Spleen (tissue), 11 donors: Measurements from ENCODE around the gene L2HGDH. TPM values are rescaled to one million over a fixed set of nuclear protein-coding genes. Genes with fewer than 3 reads are reported as not detected.

Experiments
- DNase-seq: peaks from one replicate; pipeline ENCODE4 v3.0.0-alpha.2; 2020
- H3K27ac ChIP-seq, 8 donors: fragments of 200-600 bp; sonication (generic) in 7 of 8; 1 replicate in 4 of 8; 2 replicates in 4 of 8; pipeline versions ENCODE4 v1.5.0 to v1.8.0; 2016 to 2021; ENCODE audit warnings: inconsistent platforms in 4 of 8, mild to moderate bottlenecking in 4 of 8, moderate library complexity in 1 of 8
- H3K27me3 ChIP-seq, 7 donors: fragments of 200-600 bp; sonication (generic) in 6 of 7; replicated peaks in 1 of 7; 1 replicate in 4 of 7; 2 replicates in 3 of 7; pipeline versions ENCODE4 v1.5.0 to v1.8.0; 2016 to 2021; ENCODE audit warnings: inconsistent platforms in 3 of 7, mild to moderate bottlenecking in 1 of 7
- H3K36me3 ChIP-seq, 6 donors: fragments of 200-600 bp; sonication (generic) in 5 of 6; 1 replicate in 4 of 6; 2 replicates in 2 of 6; pipeline versions ENCODE4 v1.5.0 to v1.8.0; 2016 to 2021; ENCODE audit warnings: inconsistent platforms in 2 of 6
- H3K4me1 ChIP-seq, 6 donors: fragments of 200-600 bp; sonication (generic) in 5 of 6; 1 replicate in 3 of 6; 2 replicates in 3 of 6; pipeline versions ENCODE4 v1.5.0 to v1.8.0; 2016 to 2021; ENCODE audit warnings: inconsistent platforms in 3 of 6
- H3K4me3 ChIP-seq, 8 donors: fragments of 200-600 bp; sonication (generic) in 7 of 8; 1 replicate in 4 of 8; 2 replicates in 4 of 8; pipeline versions ENCODE4 v1.5.0 to v1.8.0; 2016 to 2021; ENCODE audit warnings: inconsistent platforms in 4 of 8, mild to moderate bottlenecking in 4 of 8, moderate library complexity in 2 of 8
- H3K9me3 ChIP-seq, 8 donors: fragments of 200-600 bp; sonication (generic) in 7 of 8; 1 replicate in 4 of 8; 2 replicates in 4 of 8; pipeline versions ENCODE4 v1.5.0 to v1.8.0; 2016 to 2021; ENCODE audit warnings: inconsistent platforms in 4 of 8
- POLR2A ChIP-seq, 3 donors: fragments of 450-650 bp; IDR thresholded peaks; one replicate each; pipeline ENCODE4 v1.5.1; 2017; ENCODE audit warnings: antibody characterized with exemption in 3 of 3, mild to moderate bottlenecking in 1 of 3
- POLR2AphosphoS5 ChIP-seq, 3 donors: sonication (generic); formaldehyde crosslinking; IDR thresholded peaks; one replicate each; pipeline ENCODE4 v1.5.1; 2017; ENCODE audit warnings: antibody characterized with exemption in 3 of 3
- WGBS, 5 donors: extraction: QIAGEN DNeasy Blood & Tissue Kit in 3 of 5; methylation state at CpG; one replicate each; pipeline versions ENCODE4 v1.1.5 to v1.1.7; 2013 to 2018; 5-methylcytosine and 5-hydroxymethylcytosine counted together
- intact Hi-C: fragments of 100-400 bp; cut with DNase I; formaldehyde crosslinking; loops from one replicate; pipeline ENCODE4 v1.15.0; 2023; ENCODE audit warnings: low total_unique reads
- polyA plus RNA-seq, 3 donors: library from polyadenylated mRNA; stranded (reverse); fragments of 200-250 nt; gene quantifications; one replicate each; pipeline ENCODE4 v1.2.1, GENCODE V29; 2013
- total RNA-seq, 7 donors: library from RNA; depleted of rRNA in 3 of 7; stranded (reverse); fragments of >200 nt in 3 of 7; fragmentation: NEBNext Ultra II Directional in 4 of 7; extraction: Animal tissue kit (Norgen Biotek cat#: 25700) in 4 of 7; gene quantifications; one replicate each; pipeline versions ENCODE4 v1.1.0 to v1.2.1, GENCODE V29; 2016 to 2021
- TF ChIP-seq, protein P1 (sequence below), 11 experiments: fragments of 200-600 bp in 7 of 11; fragments of 450-650 bp in 4 of 11; sonication (generic) in 4 of 11; IDR thresholded peaks in 8 of 11; conservative IDR thresholded peaks in 3 of 11; 1 replicate in 7 of 11; 2 replicates in 4 of 11; pipeline versions ENCODE4 v1.4.0 to v1.8.0; 2016 to 2021; ENCODE audit warnings: antibody characterized with exemption in 11 of 11, inconsistent platforms in 4 of 11, mild to moderate bottlenecking in 1 of 11
- donor health status: healthy with polysubstance abuse.
- donor health status: DM: no; HTN: no; CAD: no; lungs with moderate emphysema.
- donor health status: DM: no; HTN: no; CAD: no.
- donor health status: Bipolar disorder and iron deficiency.
- donor health status: healthy.
- donor health status: DM: no; HTN: no; CAD: no.
- donor health status: DM: yes; HTN: yes; CAD: no.

Gene L2HGDH
- total and polyA plus RNA-seq, 10 donors: 0.72 to 4.9 (median 3.3) TPM

DNA sequence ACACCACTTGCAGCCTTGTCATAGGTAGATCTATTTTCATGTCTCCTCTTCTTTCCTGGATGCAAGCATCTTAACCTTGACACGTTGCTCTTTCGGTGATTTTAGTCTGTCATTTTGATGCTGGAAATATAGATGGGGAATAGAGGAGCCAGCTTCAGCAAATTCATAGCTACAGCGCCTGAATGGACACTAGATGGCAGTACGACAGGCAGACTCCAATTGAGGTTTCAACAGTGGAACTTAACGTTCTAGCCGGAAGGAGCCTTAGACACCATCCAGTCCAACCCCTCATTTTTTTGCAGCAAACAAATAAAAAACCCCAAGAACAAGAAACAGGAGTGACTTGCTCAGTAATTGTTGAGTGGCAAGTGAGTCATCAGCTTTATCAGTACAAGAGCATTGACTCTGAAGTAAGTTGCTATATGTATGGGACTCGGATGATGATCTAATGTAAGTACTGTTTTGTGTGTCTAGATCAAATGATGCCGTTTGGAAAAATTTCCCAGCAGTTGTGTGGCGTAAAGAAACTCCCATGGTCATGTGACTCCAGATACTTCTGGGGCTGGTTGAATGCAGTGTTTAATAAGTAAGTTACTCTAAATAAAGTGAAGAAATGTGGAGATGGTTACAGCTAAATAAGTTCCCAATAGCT is 9.1 kb upstream of the L2HGDH start:
- intact Hi-C loops: no loop called here
- H3K27me3 ChIP-seq: no peaks in the 10 kb centered on the region
- no peak for DNase-seq

DNA sequence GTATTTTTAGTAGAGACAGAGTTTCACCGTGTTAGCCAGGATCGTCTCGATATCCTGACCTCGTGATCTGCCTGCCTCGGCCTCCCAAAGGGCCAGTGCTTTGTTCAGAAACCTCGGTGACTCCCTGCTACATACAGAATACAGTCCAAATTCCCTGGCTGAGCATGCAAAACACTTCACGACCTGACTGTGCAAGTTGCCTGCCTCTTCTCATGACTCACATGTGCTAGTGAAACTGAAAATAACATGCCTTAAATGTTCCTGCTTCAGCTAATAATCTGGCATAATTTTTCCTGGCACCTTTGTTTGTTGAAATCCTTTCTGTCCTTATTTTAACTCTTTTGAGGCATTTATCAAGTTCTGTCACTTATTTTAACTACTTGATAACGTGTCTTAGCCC is 8.3 kb upstream of the L2HGDH start:
- no peak for DNase-seq
- Histone ChIP-seq H3K27me3 (no peaks in the 10 kb centered on the region), H3K36me3 (peaks cover 0 to 29% (median 9%) of the 10 kb centered on the region in 6 donors), H3K9me3 (no peaks in the 10 kb centered on the region), H3K4me3 (no peak overlapping the region), H3K27ac (peak overlapping the region in 6 of 8 donors; percentile 58 to 78 (median 74)), H3K4me1 (peaks cover 10 to 45% (median 21%) of the 10 kb centered on the region in 6 donors)
- intact Hi-C loops: no loop called here
- 60 to 85% (median 73%) methylated on average over 8 of the region's 8 CpGs for WGBS, 5 donors
- TF ChIP-seq, protein P1, sequence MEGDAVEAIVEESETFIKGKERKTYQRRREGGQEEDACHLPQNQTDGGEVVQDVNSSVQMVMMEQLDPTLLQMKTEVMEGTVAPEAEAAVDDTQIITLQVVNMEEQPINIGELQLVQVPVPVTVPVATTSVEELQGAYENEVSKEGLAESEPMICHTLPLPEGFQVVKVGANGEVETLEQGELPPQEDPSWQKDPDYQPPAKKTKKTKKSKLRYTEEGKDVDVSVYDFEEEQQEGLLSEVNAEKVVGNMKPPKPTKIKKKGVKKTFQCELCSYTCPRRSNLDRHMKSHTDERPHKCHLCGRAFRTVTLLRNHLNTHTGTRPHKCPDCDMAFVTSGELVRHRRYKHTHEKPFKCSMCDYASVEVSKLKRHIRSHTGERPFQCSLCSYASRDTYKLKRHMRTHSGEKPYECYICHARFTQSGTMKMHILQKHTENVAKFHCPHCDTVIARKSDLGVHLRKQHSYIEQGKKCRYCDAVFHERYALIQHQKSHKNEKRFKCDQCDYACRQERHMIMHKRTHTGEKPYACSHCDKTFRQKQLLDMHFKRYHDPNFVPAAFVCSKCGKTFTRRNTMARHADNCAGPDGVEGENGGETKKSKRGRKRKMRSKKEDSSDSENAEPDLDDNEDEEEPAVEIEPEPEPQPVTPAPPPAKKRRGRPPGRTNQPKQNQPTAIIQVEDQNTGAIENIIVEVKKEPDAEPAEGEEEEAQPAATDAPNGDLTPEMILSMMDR (IDR thresholded peaks at IDR 0.05 in 8 of 11, conservative IDR thresholded peaks at IDR 0.05 in 3 of 11): no peak
- no peak for TF ChIP-seq POLR2AphosphoS5 (IDR thresholded peaks at IDR 0.05)
- TF ChIP-seq POLR2A (IDR thresholded peaks at IDR 0.05): no peak

More for the DNA sequence above, 9.1 kb upstream of the L2HGDH start:
- no peak for TF ChIP-seq POLR2A (IDR thresholded peaks at IDR 0.05)
- peak in 1 of 3 donors; percentile 65 for TF ChIP-seq POLR2AphosphoS5 (IDR thresholded peaks at IDR 0.05)
- TF ChIP-seq, protein P1 (IDR thresholded peaks at IDR 0.05 in 8 of 11, conservative IDR thresholded peaks at IDR 0.05 in 3 of 11): peak; percentile 66 to 91 (median 85)
- Histone ChIP-seq H3K27ac (peak overlapping the region; percentile 11 to 79 (median 74)), H3K36me3 (peaks cover 0 to 38% (median 10%) of the 10 kb centered on the region in 6 donors), H3K9me3 (no peaks in the 10 kb centered on the region), H3K4me3 (peak overlapping the region in 2 of 8 donors; percentile 7 to 50), H3K4me1 (peaks cover 10 to 45% (median 21%) of the 10 kb centered on the region in 6 donors)
- WGBS, 5 donors: 4 to 15% (median 6%) methylated on average over 9 of the region's 9 CpGs

DNA sequence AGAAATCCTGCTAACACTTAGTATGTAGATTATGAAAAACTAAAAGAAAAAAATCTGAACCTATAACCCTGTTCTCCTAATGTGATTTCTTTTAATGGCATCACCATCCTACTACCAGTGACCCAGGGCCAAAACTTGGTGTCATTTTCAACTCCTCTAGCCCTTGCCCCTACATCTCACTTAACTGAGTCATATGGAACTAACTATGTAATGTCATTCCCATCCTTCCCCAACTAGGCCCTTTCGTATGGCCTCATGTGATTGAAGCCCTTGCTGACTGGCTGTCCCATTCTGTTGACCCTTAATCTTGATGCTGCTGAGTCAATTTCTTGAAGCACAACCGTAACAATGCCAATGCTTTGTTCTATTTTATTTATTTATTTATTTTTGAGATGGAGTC is 7.7 kb upstream of the L2HGDH start:
- intact Hi-C loops: no loop called here

DNA sequence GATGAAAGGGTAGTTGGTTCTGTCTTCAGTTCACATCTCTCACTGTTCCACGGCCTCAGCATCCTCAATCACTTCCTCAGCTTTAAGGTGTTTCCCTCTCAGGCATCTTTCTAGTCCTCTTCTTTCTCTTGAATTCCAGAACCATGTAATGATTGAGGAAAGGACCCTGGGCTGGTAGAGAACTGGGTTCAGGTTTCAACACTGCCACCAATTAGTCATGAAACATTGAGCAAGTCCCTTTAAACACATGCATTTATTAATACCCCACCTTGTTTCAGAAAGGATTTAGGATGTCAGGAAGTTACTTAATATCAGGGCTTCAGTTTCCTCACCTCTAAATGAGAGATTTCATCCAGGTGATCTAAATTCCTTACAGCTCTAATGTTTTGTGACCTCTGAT is 7.3 kb upstream of the L2HGDH start:
- H3K36me3 ChIP-seq: peaks cover 0 to 29% (median 5%) of the 10 kb centered on the region in 6 donors
- no peaks in the 10 kb centered on the region for H3K27me3 ChIP-seq
- TF ChIP-seq POLR2A (IDR thresholded peaks at IDR 0.05): no peak
- no peak for TF ChIP-seq POLR2AphosphoS5 (IDR thresholded peaks at IDR 0.05)
- TF ChIP-seq, protein P1 (IDR thresholded peaks at IDR 0.05 in 8 of 11, conservative IDR thresholded peaks at IDR 0.05 in 3 of 11): no peak
- H3K27ac ChIP-seq: peak overlapping the region in 2 of 8 donors; percentile 65 to 75
- peaks cover 10 to 48% (median 21%) of the 10 kb centered on the region in 6 donors for H3K4me1 ChIP-seq
- intact Hi-C loops: no loop called here
- no peak for DNase-seq
- 57 to 78% (median 63%) methylated on average over 1 of the region's 1 CpG for WGBS, 5 donors
- no peaks in the 10 kb centered on the region for H3K9me3 ChIP-seq
- no peak overlapping the region for H3K4me3 ChIP-seq

More for the DNA sequence above, 7.7 kb upstream of the L2HGDH start:
- Histone ChIP-seq H3K4me3 (no peak overlapping the region), H3K36me3 (peaks cover 0 to 29% (median 7%) of the 10 kb centered on the region in 6 donors), H3K4me1 (peaks cover 10 to 45% (median 21%) of the 10 kb centered on the region in 6 donors), H3K27ac (peak overlapping the region in 3 of 8 donors; percentile 65 to 75 (median 72)), H3K27me3 (no peaks in the 10 kb centered on the region), H3K9me3 (no peaks in the 10 kb centered on the region)
- TF ChIP-seq POLR2AphosphoS5 (IDR thresholded peaks at IDR 0.05) (no peak), POLR2A (IDR thresholded peaks at IDR 0.05) (no peak)
- TF ChIP-seq, protein P1 (IDR thresholded peaks at IDR 0.05 in 8 of 11, conservative IDR thresholded peaks at IDR 0.05 in 3 of 11): no peak
- no peak for DNase-seq
- WGBS, 5 donors: 88 to 95% (median 90%) methylated on average over 2 of the region's 2 CpGs
